ENCODE data around the gene CHRM4. TPM values are rescaled to one million over a fixed set of nuclear protein-coding genes. Genes with fewer than 3 reads are reported as not detected.

Gene CHRM4
- polyA plus RNA-seq, 2 of the 4 experiments (the other 2 are of a cell fraction), result 0.17 to 0.28 TPM

- no peaks in the 10 kb centered on the region for H3K9me3 ChIP-seq
- H3K4me1 ChIP-seq, result peaks cover 16% of the 10 kb centered on the region
- FAIRE-seq, result no peak
- H3K4me3 ChIP-seq, result no peak overlapping the region
- DNase-seq (ENCODE audit: low read depth in 1 of 2, low spot score in 1 of 2), result no peak
- peak overlapping the region in 1 of 2 experiments; percentile 30; a peak in 3 of 6 replicates for H3K27ac ChIP-seq
- ATAC-seq, result no peak
- ChIA-PET POLR2A (no interaction called here), CTCF (interaction anchor here (0.7 to 25.2 kb wide), 10 partner anchors 10 to 107 kb away, joined by 3 to 325 read pairs (median 5); no protein-coding TSS in a partner anchor)
- TF ChIP-seq ZFP36 (IDR thresholded peaks at IDR 0.05; ENCODE audit: borderline replicate concordance, partially characterized antibody) (no peak), MAFK (IDR thresholded peaks at IDR 0.05; ENCODE audit: partially characterized antibody) (no peak), NFE2L2 (conservative IDR thresholded peaks at IDR 0.05; ENCODE audit: low read length) (no peak), FOXS1 (CRISPR knock-in tag; IDR thresholded peaks at IDR 0.05) (no peak)
- H3K4me2 ChIP-seq, result no peak overlapping the region
- WGBS (ENCODE audit: missing lambda C conversion rate), result 84% methylated on average over 18 of the region's 20 CpGs
Observed at GRCh38 chr11:46345131-46345597, 46.4 kb downstream of the CHRM4 start.

- Histone ChIP-seq H3K4me2 (no peak overlapping the region), H3K4me3 (no peak overlapping the region), H3K4me1 (peaks cover 18% of the 10 kb centered on the region), H3K9me3 (no peaks in the 10 kb centered on the region), H3K27ac (no peak overlapping the region)
- no peak for ATAC-seq
- 72% methylated on average over 3 of the region's 3 CpGs for WGBS (ENCODE audit: missing lambda C conversion rate)
- no peak for FAIRE-seq
- POLR2A ChIA-PET, result interaction anchor here (0.6 to 0.7 kb wide), 2 partner anchors 30 to 253 kb away, joined by 3 to 5 read pairs; no protein-coding TSS in a partner anchor
- no peak for DNase-seq (ENCODE audit: low read depth in 1 of 2, low spot score in 1 of 2)
- CTCF ChIA-PET, result interaction anchor here (0.5 to 25.2 kb wide), 11 partner anchors 10 to 124 kb away, joined by 3 to 325 read pairs (median 5); no protein-coding TSS in a partner anchor
- TF ChIP-seq POLR2AphosphoS2 (conservative IDR thresholded peaks at IDR 0.05; ENCODE audit: low read length), result no peak
- TF ChIP-seq KDM1A (IDR thresholded peaks at IDR 0.05; ENCODE audit: low read depth), result no peak
- no peak for TF ChIP-seq ZNF302 (CRISPR knock-in tag; IDR thresholded peaks at IDR 0.05)
- no peak for TF ChIP-seq HOXB5 (CRISPR knock-in tag; IDR thresholded peaks at IDR 0.05)
- no peak for TF ChIP-seq EHF (CRISPR knock-in tag; IDR thresholded peaks at IDR 0.05)
- no peak for TF ChIP-seq SREBF2 (IDR thresholded peaks at IDR 0.05)
- no peak for TF ChIP-seq REST (IDR thresholded peaks at IDR 0.05)
- TF ChIP-seq PBX3 (IDR thresholded peaks at IDR 0.05), result no peak
- no peak for TF ChIP-seq FOXS1 (CRISPR knock-in tag; IDR thresholded peaks at IDR 0.05)
- no peak for TF ChIP-seq ZFP36 (IDR thresholded peaks at IDR 0.05; ENCODE audit: borderline replicate concordance, partially characterized antibody)
- no peak for TF ChIP-seq TP53 (CRISPR knock-in tag; IDR thresholded peaks at IDR 0.05)
- no peak for TF ChIP-seq HOXA7 (CRISPR knock-in tag; IDR thresholded peaks at IDR 0.05)
- TF ChIP-seq ELK1 (IDR thresholded peaks at IDR 0.05; ENCODE audit: low read depth, low read length), result no peak
- TF ChIP-seq MAZ (IDR thresholded peaks at IDR 0.05; ENCODE audit: borderline replicate concordance, low read depth, low read length), result no peak
- no peak for TF ChIP-seq NR3C1 (IDR thresholded peaks at IDR 0.05)
- no peak for TF ChIP-seq KDM5A (IDR thresholded peaks at IDR 0.05)
- no peak for TF ChIP-seq RCOR1 (IDR thresholded peaks at IDR 0.05; ENCODE audit: low read depth, low read length)
- TF ChIP-seq BHLHE40 (IDR thresholded peaks at IDR 0.05; ENCODE audit: low read depth, low read length), result no peak
- TF ChIP-seq GATA3 (IDR thresholded peaks at IDR 0.05; ENCODE audit: borderline replicate concordance), result no peak
Observed at GRCh38 chr11:46343520-46343919, 48.1 kb downstream of the CHRM4 start.
